HepG2 (cell line): ENCODE measurements around the gene BRD2. TPM values are rescaled to one million over a fixed set of nuclear protein-coding genes. Genes with fewer than 3 reads are reported as not detected.
A peak's percentile ranks its signal among the peaks of the same experiment; 100 is the strongest.
"Not testable (repeated sequence)": the region's sequence is repeated elsewhere in the genome, so short reads cannot be mapped to it uniquely, and the experiment has no call there.

Experiments used
- ATAC-seq: fragments of 200-7000 bp; cut with Tn5 transposase; 3 replicates; pipeline ENCODE4 v1.9.1; 2020; ENCODE audit warnings: mild to moderate bottlenecking, moderate library complexity
- BruUV-seq: library from RNA; stranded (reverse); fragments of 400-500 nt; replicated peaks from 2 replicates; lab custom pipeline; 2021; lab: Mats Ljungman, UMichigan
- CTCF ChIA-PET: fragments of 300-600 bp; formaldehyde crosslinking; extraction: SDS; loops from one replicate; lab custom pipeline; 2021; ENCODE audit warnings: low total read pairs, inconsistent platforms, low intra/inter-chr PET ratio; lab: Yijun Ruan, JAX
- POLR2A ChIA-PET: fragments of 350-600 bp; sonication (Branson Sonifier 250); formaldehyde crosslinking; loops from one replicate; lab custom pipeline; 2020; ENCODE audit warnings: antibody characterized with exemption, inconsistent platforms; lab: Yijun Ruan, JAX
- DNase-seq: peaks from one replicate; pipeline ENCODE4 v3.0.0-alpha.2; 2015; ENCODE audit warnings: low spot score
- FAIRE-seq: peaks from 3 replicates; lab custom pipeline; 2011; peaks lifted over from hg19 to GRCh38; lab: Jason Lieb, UNC
- H2AFZ ChIP-seq: one replicate; pipeline ENCODE4 v1.6.1; 2011; ENCODE audit warnings: low read length, inconsistent platforms
- H3K27ac ChIP-seq: fragments of 300-600 bp; 3 replicates; pipeline ENCODE4 v1.8.0; 2011; ENCODE audit warnings: mixed run types, mild to moderate bottlenecking, mixed read lengths, low read length, inconsistent platforms; ENCODE audit not compliant: insufficient read depth; ENCODE audit errors: extremely low read length
- H3K27me3 ChIP-seq, 2 experiments: fragments of 200-600 bp in 1 of 2; 2 replicates in 1 of 2; 3 replicates in 1 of 2; pipeline versions ENCODE4 v1.6.0 to v1.8.0; 2011; ENCODE audit warnings: low read length in 2 of 2, mild to moderate bottlenecking in 2 of 2, moderate library complexity in 2 of 2, inconsistent platforms in 1 of 2; ENCODE audit not compliant: insufficient read depth in 2 of 2, control insufficient read depth in 1 of 2
- H3K36me3 ChIP-seq, 2 experiments: fragments of 200-600 bp in 1 of 2; replicated peaks in 1 of 2; 2 replicates in 1 of 2; 3 replicates in 1 of 2; pipeline versions ENCODE4 v1.5.1 to v1.8.0; 2011; ENCODE audit warnings: low read length in 2 of 2, inconsistent platforms in 1 of 2; ENCODE audit not compliant: insufficient read depth in 2 of 2, control insufficient read depth in 1 of 2
- H3K4me1 ChIP-seq: 2 replicates; pipeline ENCODE4 v1.5.1; 2012; ENCODE audit warnings: low read length, inconsistent platforms; ENCODE audit not compliant: insufficient read depth
- H3K4me2 ChIP-seq: 2 replicates; pipeline ENCODE4 v1.6.0; 2011; ENCODE audit warnings: low read depth, low read length, inconsistent platforms
- H3K4me3 ChIP-seq, 3 experiments: fragments of 200-600 bp in 1 of 3; sonication (generic), shearing (Covaris generic) in 1 of 3; replicated peaks in 1 of 3; 2 replicates each; pipeline ENCODE4 v1.5.1; 2011 to 2016; ENCODE audit warnings: low read length in 3 of 3, inconsistent platforms in 2 of 3, low read depth in 2 of 3, mild to moderate bottlenecking in 2 of 3, control low read depth in 1 of 3, mixed read lengths in 1 of 3; ENCODE audit not compliant: insufficient read depth in 1 of 3
- H3K79me2 ChIP-seq: one replicate; pipeline ENCODE4 v1.6.1; 2011; ENCODE audit warnings: low read length, inconsistent platforms; ENCODE audit not compliant: insufficient read depth
- H3K9ac ChIP-seq: 2 replicates; pipeline ENCODE4 v1.6.0; 2011; ENCODE audit warnings: mild to moderate bottlenecking, low read depth, low read length, inconsistent platforms; ENCODE audit not compliant: insufficient read depth
- H3K9me3 ChIP-seq: 2 replicates; pipeline ENCODE4 v1.5.1; 2012; ENCODE audit warnings: mild to moderate bottlenecking, low read length
- H4K20me1 ChIP-seq: 2 replicates; pipeline ENCODE4 v1.6.0; 2011; ENCODE audit warnings: inconsistent platforms, mild to moderate bottlenecking, low read length, moderate library complexity; ENCODE audit not compliant: insufficient read depth
- GPBP1L1 ChIP-seq: sonication (generic); formaldehyde crosslinking; IDR thresholded peaks from 2 replicates; pipeline ENCODE4 v1.5.0; 2020; ENCODE audit warnings: mild to moderate bottlenecking, missing genetic modification reagents
- ZNF256 ChIP-seq: sonication (generic); formaldehyde crosslinking; conservative IDR thresholded peaks from 2 replicates; pipeline ENCODE4 v1.4.0; 2020; ENCODE audit warnings: missing genetic modification reagents
- WGBS: methylation state at CpG from one replicate; pipeline ENCODE4 v1.1.6; 2017; ENCODE audit warnings: low lambda C conversion rate; 5-methylcytosine and 5-hydroxymethylcytosine counted together
- in situ Hi-C: cut with HindIII; loops from 2 replicates; pipeline ENCODE4 v1.10.0; 2017; ENCODE audit warnings: low pct_unique_long_range_greater_than_20kb; ENCODE audit not compliant: extremely low pct_ligation_motif_present
- intact Hi-C: fragments of 100-400 bp; cut with micrococcal nuclease; formaldehyde crosslinking; loops from one replicate; pipeline ENCODE4 v1.10.0; 2022; ENCODE audit not compliant: unreplicated experiment
- polyA plus RNA-seq, 8 experiments: library from polyadenylated mRNA; depleted of rRNA in 3 of 8; stranded (reverse) in 7 of 8; unstranded in 1 of 8; fragments of >200 nt; fragmentation: Illumina TruSeq in 4 of 8; extraction: Trizol in 4 of 8; gene quantifications; 2 replicates each; pipeline versions ENCODE4 v1.2.1 to v1.2.3, GENCODE V29; 2011 to 2016; ENCODE audit warnings: low read depth in 4 of 8, missing spikeins in 1 of 8, mixed read lengths in 1 of 8; ENCODE audit not compliant: insufficient read depth in 1 of 8
- total RNA-seq, 5 experiments: library from RNA; depleted of rRNA; stranded (reverse); fragments of >200 nt; fragmentation: Illumina TruSeq; extraction: Trizol; gene quantifications; 2 replicates each; pipeline ENCODE4 v1.2.3, GENCODE V29; 2016; ENCODE audit warnings: low read depth in 1 of 5
- TF ChIP-seq, protein P1 (sequence below): sonication (generic); formaldehyde crosslinking; conservative IDR thresholded peaks from 2 replicates; pipeline ENCODE4 v1.8.1; 2023; ENCODE audit warnings: missing genetic modification reagents

Gene BRD2
- total and polyA plus RNA-seq, 2 of the 13 experiments (the other 11 are each of a cell fraction or from before 2014, with no cell fraction given): 143 to 202 TPM

DNA sequence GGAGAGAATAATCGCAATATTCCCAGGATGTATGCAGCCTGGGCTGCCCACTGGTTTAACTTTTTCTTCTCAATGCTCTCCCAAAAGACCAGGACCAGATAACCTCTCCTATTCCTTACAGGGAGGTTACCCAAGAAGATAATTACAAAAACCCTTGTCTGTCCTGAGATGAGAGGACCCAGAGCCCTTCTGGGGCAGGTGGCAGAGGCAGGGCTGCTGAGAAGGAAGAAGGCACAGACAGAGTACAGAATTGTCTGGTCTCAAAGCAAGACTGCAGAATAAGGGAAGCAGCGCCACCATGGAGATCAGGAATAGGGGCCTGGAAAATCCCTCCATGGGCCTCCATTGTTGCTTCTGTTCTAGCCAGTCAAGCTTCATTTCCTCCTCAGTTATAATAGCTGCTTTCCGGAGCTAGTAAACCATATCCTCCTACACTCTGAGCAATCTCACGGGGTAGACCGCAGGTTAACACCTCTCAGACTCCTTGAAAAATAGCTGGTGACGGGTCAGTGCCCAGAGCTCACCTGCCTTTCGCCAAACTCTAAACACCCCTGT, 27.1 kb upstream of the BRD2 start:
- no TSS peak for BruUV-seq
- Histone ChIP-seq H3K4me3 (no peak overlapping the region), H3K4me2 (no peak overlapping the region), H3K9ac (no peak overlapping the region), H3K9me3 (peaks cover 3% of the 10 kb centered on the region), H3K27ac (no peak overlapping the region), H3K79me2 (no peaks in the 10 kb centered on the region), H2AFZ (no peak overlapping the region), H3K36me3 (no peaks in the 10 kb centered on the region), H4K20me1 (no peaks in the 10 kb centered on the region), H3K27me3 (peaks cover 4 to 27% of the 10 kb centered on the region in 2 experiments; a peak in 3 of 5 replicates), H3K4me1 (no peaks in the 10 kb centered on the region)
- ATAC-seq: no peak
- FAIRE-seq: no peak
- in situ Hi-C loops: no loop called here
- no peak for DNase-seq
- WGBS: 57% methylated on average over 7 of the region's 7 CpGs
- TF ChIP-seq, protein P1, sequence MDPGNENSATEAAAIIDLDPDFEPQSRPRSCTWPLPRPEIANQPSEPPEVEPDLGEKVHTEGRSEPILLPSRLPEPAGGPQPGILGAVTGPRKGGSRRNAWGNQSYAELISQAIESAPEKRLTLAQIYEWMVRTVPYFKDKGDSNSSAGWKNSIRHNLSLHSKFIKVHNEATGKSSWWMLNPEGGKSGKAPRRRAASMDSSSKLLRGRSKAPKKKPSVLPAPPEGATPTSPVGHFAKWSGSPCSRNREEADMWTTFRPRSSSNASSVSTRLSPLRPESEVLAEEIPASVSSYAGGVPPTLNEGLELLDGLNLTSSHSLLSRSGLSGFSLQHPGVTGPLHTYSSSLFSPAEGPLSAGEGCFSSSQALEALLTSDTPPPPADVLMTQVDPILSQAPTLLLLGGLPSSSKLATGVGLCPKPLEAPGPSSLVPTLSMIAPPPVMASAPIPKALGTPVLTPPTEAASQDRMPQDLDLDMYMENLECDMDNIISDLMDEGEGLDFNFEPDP: 0 out of 2 replicates have a peak, but pooled peaks have one; percentile 32
- TF ChIP-seq ZNF256 (CRISPR knock-in tag) (no peak), GPBP1L1 (CRISPR knock-in tag) (no peak)
- ChIA-PET POLR2A (interaction anchor here (0.8 to 1.5 kb wide), 3 partner anchors 31 to 33 kb away, joined by 3 to 7 read pairs (median 6); no protein-coding TSS in a partner anchor), CTCF (no interaction called here)
- intact Hi-C loops: no loop called here

- H2AFZ ChIP-seq, H3K9ac ChIP-seq, intact Hi-C loops, ATAC-seq, CTCF ChIA-PET, H3K36me3 ChIP-seq, DNase-seq, H3K27ac ChIP-seq, FAIRE-seq, H3K4me2 ChIP-seq, H4K20me1 ChIP-seq, H3K79me2 ChIP-seq, H3K9me3 ChIP-seq, H3K4me3 ChIP-seq, in situ Hi-C loops, H3K4me1 ChIP-seq, BruUV-seq: not testable (repeated sequence)
- peaks cover 2 to 19% of the 10 kb centered on the region in 2 experiments; a peak in 3 of 5 replicates for H3K27me3 ChIP-seq
- 31% methylated on average over 9 of the region's 9 CpGs for WGBS
- POLR2A ChIA-PET: interaction anchor here (1.3 to 2.7 kb wide), 2 partner anchors 29 to 30 kb away, joined by 6 to 10 read pairs; no protein-coding TSS in a partner anchor
Observed at GRCh38 chr6:32942555-32943123, 25.8 kb upstream of the BRD2 start.
